GM18508 (cell line): ENCODE measurements around the gene ELP5.

Source experiments
- ATAC-seq: cut with Tn5 transposase; IDR thresholded peaks from one replicate; pipeline ENCODE4 v1.9.1; 2021; ENCODE audit warnings: moderate number of reproducible peaks; ENCODE audit not compliant: insufficient read depth, unreplicated experiment

Gene ELP5

GRCh38 chr17:7307686-7308624 lies 55.9 kb downstream of the ELP5 start:
- no peak for ATAC-seq

DNA sequence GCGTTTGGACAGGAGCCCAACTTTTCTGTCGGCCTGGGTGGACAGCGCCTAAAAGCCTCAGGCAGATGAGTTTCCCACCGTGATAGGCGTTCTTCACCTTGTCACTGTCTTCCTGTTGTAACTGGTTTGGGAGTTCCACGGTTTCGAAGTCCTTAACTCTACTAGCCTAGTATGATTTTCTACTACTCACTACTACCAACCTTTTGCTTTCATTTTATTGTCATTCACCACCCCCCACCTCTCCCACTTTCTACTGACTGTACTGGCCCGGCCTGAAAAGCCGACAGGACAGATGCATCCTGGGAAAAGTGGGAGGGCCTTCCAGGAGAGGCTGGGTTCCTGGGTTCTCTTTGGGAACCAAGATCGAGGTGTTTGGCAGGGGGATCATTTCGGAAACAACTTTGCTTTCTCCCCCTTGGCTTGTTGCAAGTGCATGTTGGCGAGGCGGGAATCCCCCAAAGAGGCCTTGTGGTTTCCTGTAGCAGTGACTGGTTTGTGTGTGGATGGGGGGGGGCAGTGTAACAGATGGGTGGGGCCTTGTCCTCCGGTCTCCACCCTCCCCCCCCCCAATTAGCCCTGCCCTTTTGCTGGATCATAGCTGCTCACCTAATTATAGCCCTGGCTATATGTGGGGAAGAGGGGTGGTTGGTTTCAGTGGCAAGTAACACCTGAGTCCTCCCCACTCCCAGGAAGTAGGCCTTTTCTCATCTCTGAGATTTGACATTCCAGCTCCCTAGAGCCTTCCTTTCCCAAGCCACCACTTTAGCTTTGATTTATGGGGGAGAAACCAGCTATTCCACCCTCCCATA lies 56.8 kb downstream of the ELP5 start:
- ATAC-seq: no peak
